HEK293T (cell line): ENCODE measurements around the gene SBNO2.

Experiments used
- BHLHE40 ChIP-seq: fragments of 450-650 bp; IDR thresholded peaks from 2 replicates; pipeline ENCODE4 v1.6.1; 2016; ENCODE audit warnings: mild to moderate bottlenecking, moderate library complexity, borderline replicate concordance
- CTBP1 ChIP-seq: fragments of 450-650 bp; IDR thresholded peaks from 2 replicates; pipeline ENCODE4 v1.6.1; 2016; ENCODE audit warnings: borderline replicate concordance
- ELF4 ChIP-seq: fragments of 450-650 bp; IDR thresholded peaks from 2 replicates; pipeline ENCODE4 v1.6.1; 2017; ENCODE audit warnings: antibody characterized with exemption
- FOXM1 ChIP-seq: fragments of 450-650 bp; IDR thresholded peaks from 2 replicates; pipeline ENCODE4 v1.6.1; 2017; ENCODE audit warnings: mild to moderate bottlenecking, borderline replicate concordance
- LEF1 ChIP-seq: fragments of 450-650 bp; IDR thresholded peaks from 2 replicates; pipeline ENCODE4 v1.6.1; 2017; ENCODE audit warnings: mild to moderate bottlenecking, borderline replicate concordance
- NFRKB ChIP-seq: fragments of 450-650 bp; IDR thresholded peaks from 2 replicates; pipeline ENCODE4 v1.6.1; 2016; ENCODE audit warnings: mild to moderate bottlenecking, moderate library complexity
- SP1 ChIP-seq: fragments of 450-650 bp; IDR thresholded peaks from 2 replicates; pipeline ENCODE4 v1.6.1; 2017

DNA sequence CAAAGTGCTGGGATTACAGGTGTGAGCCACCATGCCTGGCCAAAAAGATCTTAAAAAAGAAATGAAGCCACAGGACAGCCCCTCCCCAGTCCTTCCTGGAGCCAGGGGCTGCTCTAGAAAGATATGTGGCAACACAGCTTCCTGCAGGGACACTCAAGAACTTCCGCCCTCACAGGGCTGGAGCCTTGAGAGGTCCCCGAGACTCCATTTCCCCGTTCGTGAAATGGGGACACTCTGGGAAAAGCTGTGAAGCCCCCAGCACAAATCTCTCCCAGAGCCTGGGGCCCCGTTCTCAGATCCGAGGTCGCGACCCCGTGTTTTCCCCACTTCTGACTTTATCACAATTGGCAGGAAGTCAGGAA is 72.8 kb downstream of the SBNO2 start:
- TF ChIP-seq SP1 (no peak), BHLHE40 (no peak), ELF4 (no peak), FOXM1 (no peak), NFRKB (no peak), CTBP1 (no peak), LEF1 (no peak)
